ENCODE results near the gene PTPRG.

Gene PTPRG

GRCh38 chr3:61562721-61563312 is 1.4 kb downstream of the PTPRG start:
- DNase-seq (ENCODE audit: low spot score): no peak

GRCh38 chr3:61563313-61564271 is 2.2 kb downstream of the PTPRG start:
- no peak for DNase-seq (ENCODE audit: low spot score)

GRCh38 chr3:61564395-61565059 is 3.2 kb downstream of the PTPRG start:
- DNase-seq (ENCODE audit: low spot score): no peak

GRCh38 chr3:61565569-61565968 is 4.2 kb downstream of the PTPRG start:
- DNase-seq (ENCODE audit: low spot score): no peak

- no peak for DNase-seq (ENCODE audit: low spot score)
These were observed 6.8 kb downstream of the PTPRG start for GRCh38 chr3:61568127-61568526.

- DNase-seq (ENCODE audit: low spot score): no peak
These were observed 8.6 kb downstream of the PTPRG start for GRCh38 chr3:61569856-61570580.

GRCh38 chr3:61570813-61571212 is 9.4 kb downstream of the PTPRG start:
- DNase-seq (ENCODE audit: low spot score): no peak

- DNase-seq (ENCODE audit: low spot score): no peak
These were observed 10.4 kb downstream of the PTPRG start for GRCh38 chr3:61571516-61572336.

- no peak for DNase-seq (ENCODE audit: low spot score)
These were observed 11.5 kb downstream of the PTPRG start for GRCh38 chr3:61572879-61573278.

GRCh38 chr3:61573441-61573840 is 12.1 kb downstream of the PTPRG start:
- DNase-seq (ENCODE audit: low spot score): no peak

- no peak for DNase-seq (ENCODE audit: low spot score)
These were observed 13.5 kb downstream of the PTPRG start for GRCh38 chr3:61574854-61575253.

- no peak for DNase-seq (ENCODE audit: low spot score)
These were observed 14.5 kb downstream of the PTPRG start for GRCh38 chr3:61575893-61576292.

- no peak for DNase-seq (ENCODE audit: low spot score)
These were observed 16.4 kb downstream of the PTPRG start for GRCh38 chr3:61577760-61578159.

GRCh38 chr3:61578667-61579367 is 17.4 kb downstream of the PTPRG start:
- no peak for DNase-seq (ENCODE audit: low spot score)

GRCh38 chr3:61579685-61580084 is 18.3 kb downstream of the PTPRG start:
- no peak for DNase-seq (ENCODE audit: low spot score)

GRCh38 chr3:61580982-61581643 is 19.7 kb downstream of the PTPRG start:
- no peak for DNase-seq (ENCODE audit: low spot score)

- DNase-seq (ENCODE audit: low spot score): no peak
These were observed 20.9 kb downstream of the PTPRG start for GRCh38 chr3:61582287-61582686.

- no peak for DNase-seq (ENCODE audit: low spot score)
These were observed 21.5 kb downstream of the PTPRG start for GRCh38 chr3:61582846-61583245.

GRCh38 chr3:61583890-61584875 is 22.8 kb downstream of the PTPRG start:
- no peak for DNase-seq (ENCODE audit: low spot score)

Data from CD4-positive, alpha-beta T cell treated with Interleukin-15 for 4 hours (primary cell).